Measurements from ENCODE around the gene PRKAA1. TPM values are rescaled to one million over a fixed set of nuclear protein-coding genes. Genes with fewer than 3 reads are reported as not detected.
A peak's percentile ranks its signal among the peaks of the same experiment; 100 is the strongest.
"Not testable (repeated sequence)": the region's sequence is repeated elsewhere in the genome, so short reads cannot be mapped to it uniquely, and the experiment has no call there.

Gene PRKAA1
- total and polyA plus RNA-seq, 4 donors, result 36.1 to 89.4 (median 61.8) TPM

GRCh38 chr5:40738502-40738901 is 59.7 kb downstream of the PRKAA1 start:
- no peak for DNase-seq (ENCODE audit: low read depth in 4 of 6, low spot score in 6 of 6)
- peaks cover 7% of the 10 kb centered on the region for H3K36me3 ChIP-seq (ENCODE audit: control insufficient read depth, insufficient read depth, low read length)

DNA sequence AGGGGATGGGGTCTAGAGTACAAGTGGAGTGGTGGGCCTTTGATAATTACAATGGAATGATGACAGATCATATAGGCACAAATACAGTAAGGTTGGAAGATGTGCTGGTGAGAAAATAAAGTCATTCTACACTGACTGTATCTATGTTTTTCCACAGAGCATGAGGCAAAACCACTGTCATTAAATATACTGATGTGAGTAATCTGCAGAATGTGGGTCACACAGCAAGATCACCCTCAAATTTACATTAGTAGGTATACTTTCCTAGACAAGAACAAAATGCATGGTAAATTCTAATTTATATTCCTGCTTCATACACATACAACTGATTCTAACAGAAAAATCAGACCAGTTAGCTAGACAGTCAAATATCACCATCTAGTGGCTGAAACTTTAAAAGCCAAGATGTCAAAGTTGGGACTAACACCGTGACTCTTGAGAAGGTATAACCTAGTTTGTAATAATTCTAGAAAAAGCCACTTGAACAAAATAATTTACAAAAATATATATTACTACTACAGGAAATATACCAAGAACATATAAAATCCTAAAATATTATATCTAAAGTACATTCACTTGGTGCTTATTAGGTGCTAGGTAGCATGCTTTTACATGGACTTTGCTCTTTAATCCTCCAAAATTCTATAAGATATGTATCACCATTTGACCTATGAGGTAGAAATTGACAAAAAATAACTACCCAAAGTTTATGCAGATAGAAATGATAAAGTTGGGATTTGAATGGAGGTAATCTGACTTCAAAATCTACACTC is 61.9 kb downstream of the PRKAA1 start:
- DNase-seq (ENCODE audit: low read depth in 4 of 6, low spot score in 6 of 6), result peak in 5 of 6 donors; percentile 26 to 85 (median 53)
- WGBS (ENCODE audit: insufficient coverage), result no CpG with 5 or more reads among the region's 1 CpG

More at GRCh38 chr5:40738502-40738901, 59.7 kb downstream of the PRKAA1 start:
- Histone ChIP-seq H3K4me3 (ENCODE audit: low read depth, low read length) (no peak overlapping the region), H3K4me1 (ENCODE audit: control insufficient read depth, insufficient read depth, low read length) (no peaks in the 10 kb centered on the region), H3K27ac (ENCODE audit: low read depth, low read length) (no peak overlapping the region), H3K27me3 (ENCODE audit: control insufficient read depth, insufficient read depth, low read length) (no peaks in the 10 kb centered on the region), H3K9me3 (ENCODE audit: control insufficient read depth, insufficient read depth, low read length) (no peaks in the 10 kb centered on the region)

DNA sequence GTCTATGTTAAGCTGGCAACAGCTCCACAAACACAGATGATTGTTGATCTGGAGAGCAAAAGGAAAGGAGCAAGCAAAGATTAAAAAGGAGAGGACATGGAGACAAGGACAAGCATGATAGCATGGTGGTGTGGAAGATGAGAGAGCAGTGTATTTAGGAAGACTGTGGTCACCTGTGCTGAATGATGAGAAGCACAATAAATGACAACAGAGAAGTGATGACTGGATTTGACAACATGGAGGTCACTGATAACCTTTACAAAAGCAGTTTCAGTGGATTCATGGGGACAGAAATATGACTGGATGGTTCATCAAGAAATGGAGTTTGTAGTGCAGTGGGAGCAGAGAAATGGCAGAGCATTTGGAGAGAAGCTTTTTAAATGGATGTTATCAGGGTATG is 62.6 kb downstream of the PRKAA1 start:
- Histone ChIP-seq H3K36me3 (ENCODE audit: control insufficient read depth, insufficient read depth, low read length) (no peaks in the 10 kb centered on the region), H3K27ac (ENCODE audit: low read depth, low read length) (no peak overlapping the region)

More for the DNA sequence above, 61.9 kb downstream of the PRKAA1 start:
- Histone ChIP-seq H3K4me1 (ENCODE audit: control insufficient read depth, insufficient read depth, low read length) (no peaks in the 10 kb centered on the region), H3K36me3 (ENCODE audit: control insufficient read depth, insufficient read depth, low read length) (peaks cover 1% of the 10 kb centered on the region), H3K27me3 (ENCODE audit: control insufficient read depth, insufficient read depth, low read length) (no peaks in the 10 kb centered on the region), H3K4me3 (ENCODE audit: low read depth, low read length) (no peak overlapping the region), H3K27ac (ENCODE audit: low read depth, low read length) (no peak overlapping the region), H3K9me3 (ENCODE audit: control insufficient read depth, insufficient read depth, low read length) (no peaks in the 10 kb centered on the region)

DNA sequence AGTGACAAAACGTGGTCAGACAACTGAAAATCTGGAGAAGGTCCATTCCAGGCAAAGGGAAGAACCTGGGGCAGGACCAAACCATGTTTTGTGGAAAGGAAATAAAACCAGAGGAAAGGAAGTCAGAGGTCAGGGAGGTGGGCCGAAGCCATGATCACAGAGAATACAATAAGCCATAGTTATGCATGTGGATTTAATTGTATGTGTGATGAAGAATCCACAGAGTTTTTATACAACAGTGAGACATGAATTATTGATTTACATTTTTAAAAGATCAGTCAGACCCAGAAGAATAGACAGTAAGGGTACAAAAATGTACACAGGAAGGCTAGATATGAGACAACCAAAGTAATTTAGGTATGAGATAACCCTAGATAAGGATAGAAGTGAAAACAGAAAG is 63.2 kb downstream of the PRKAA1 start:
- WGBS (ENCODE audit: insufficient coverage), result 70% methylated on average over 1 of the region's 2 CpGs

More for the DNA sequence above, 62.6 kb downstream of the PRKAA1 start:
- DNase-seq (ENCODE audit: low read depth in 4 of 6, low spot score in 6 of 6), result no peak
- H3K27me3 ChIP-seq (ENCODE audit: control insufficient read depth, insufficient read depth, low read length), result no peaks in the 10 kb centered on the region
- no peaks in the 10 kb centered on the region for H3K4me1 ChIP-seq (ENCODE audit: control insufficient read depth, insufficient read depth, low read length)
- no peak overlapping the region for H3K4me3 ChIP-seq (ENCODE audit: low read depth, low read length)
- no peaks in the 10 kb centered on the region for H3K9me3 ChIP-seq (ENCODE audit: control insufficient read depth, insufficient read depth, low read length)

GRCh38 chr5:40733879-40734563 is 64.2 kb downstream of the PRKAA1 start:
- Histone ChIP-seq H3K4me3 (ENCODE audit: low read depth, low read length) (no peak overlapping the region), H3K27ac (ENCODE audit: low read depth, low read length) (peak overlapping the region; percentile 43), H3K36me3 (ENCODE audit: control insufficient read depth, insufficient read depth, low read length) (no peaks in the 10 kb centered on the region), H3K27me3 (ENCODE audit: control insufficient read depth, insufficient read depth, low read length) (no peaks in the 10 kb centered on the region), H3K4me1 (ENCODE audit: control insufficient read depth, insufficient read depth, low read length) (no peaks in the 10 kb centered on the region), H3K9me3 (ENCODE audit: control insufficient read depth, insufficient read depth, low read length) (no peaks in the 10 kb centered on the region)
- DNase-seq (ENCODE audit: low read depth in 4 of 6, low spot score in 6 of 6), result peak in 1 of 6 donors; percentile 8
- WGBS (ENCODE audit: insufficient coverage), result 88% methylated on average over 1 of the region's 3 CpGs

More for the DNA sequence above, 63.2 kb downstream of the PRKAA1 start:
- H3K9me3 ChIP-seq (ENCODE audit: control insufficient read depth, insufficient read depth, low read length), result no peaks in the 10 kb centered on the region
- H3K27ac ChIP-seq (ENCODE audit: low read depth, low read length), result no peak overlapping the region
- no peak for DNase-seq (ENCODE audit: low read depth in 4 of 6, low spot score in 6 of 6)
- no peak overlapping the region for H3K4me3 ChIP-seq (ENCODE audit: low read depth, low read length)
- no peaks in the 10 kb centered on the region for H3K4me1 ChIP-seq (ENCODE audit: control insufficient read depth, insufficient read depth, low read length)
- no peaks in the 10 kb centered on the region for H3K36me3 ChIP-seq (ENCODE audit: control insufficient read depth, insufficient read depth, low read length)
- H3K27me3 ChIP-seq (ENCODE audit: control insufficient read depth, insufficient read depth, low read length), result no peaks in the 10 kb centered on the region

GRCh38 chr5:40733434-40733833 is 64.7 kb downstream of the PRKAA1 start:
- H3K27ac ChIP-seq (ENCODE audit: low read depth, low read length), result no peak overlapping the region

GRCh38 chr5:40722497-40722911 is 75.7 kb downstream of the PRKAA1 start:
- H3K4me1 ChIP-seq (ENCODE audit: control insufficient read depth, insufficient read depth, low read length); H3K27ac ChIP-seq (ENCODE audit: low read depth, low read length); H3K36me3 ChIP-seq (ENCODE audit: control insufficient read depth, insufficient read depth, low read length); H3K27me3 ChIP-seq (ENCODE audit: control insufficient read depth, insufficient read depth, low read length); DNase-seq (ENCODE audit: low read depth in 4 of 6, low spot score in 6 of 6); H3K4me3 ChIP-seq (ENCODE audit: low read depth, low read length); H3K9me3 ChIP-seq (ENCODE audit: control insufficient read depth, insufficient read depth, low read length): not testable (repeated sequence)
- 95% methylated on average over 36 of the region's 37 CpGs for WGBS (ENCODE audit: insufficient coverage)

More at GRCh38 chr5:40733434-40733833, 64.7 kb downstream of the PRKAA1 start:
- WGBS (ENCODE audit: insufficient coverage), result no CpG with 5 or more reads among the region's 2 CpGs
- Histone ChIP-seq H3K27me3 (ENCODE audit: control insufficient read depth, insufficient read depth, low read length) (no peaks in the 10 kb centered on the region), H3K9me3 (ENCODE audit: control insufficient read depth, insufficient read depth, low read length) (no peaks in the 10 kb centered on the region), H3K36me3 (ENCODE audit: control insufficient read depth, insufficient read depth, low read length) (no peaks in the 10 kb centered on the region), H3K4me3 (ENCODE audit: low read depth, low read length) (no peak overlapping the region), H3K4me1 (ENCODE audit: control insufficient read depth, insufficient read depth, low read length) (no peaks in the 10 kb centered on the region)
- DNase-seq (ENCODE audit: low read depth in 4 of 6, low spot score in 6 of 6), result no peak

GRCh38 chr5:40720069-40720468 is 78.1 kb downstream of the PRKAA1 start:
- Histone ChIP-seq H3K27me3 (ENCODE audit: control insufficient read depth, insufficient read depth, low read length) (no peaks in the 10 kb centered on the region), H3K36me3 (ENCODE audit: control insufficient read depth, insufficient read depth, low read length) (peaks cover 8% of the 10 kb centered on the region), H3K27ac (ENCODE audit: low read depth, low read length) (no peak overlapping the region), H3K9me3 (ENCODE audit: control insufficient read depth, insufficient read depth, low read length) (no peaks in the 10 kb centered on the region), H3K4me1 (ENCODE audit: control insufficient read depth, insufficient read depth, low read length) (no peaks in the 10 kb centered on the region), H3K4me3 (ENCODE audit: low read depth, low read length) (no peak overlapping the region)
- DNase-seq (ENCODE audit: low read depth in 4 of 6, low spot score in 6 of 6), result no peak

DNA sequence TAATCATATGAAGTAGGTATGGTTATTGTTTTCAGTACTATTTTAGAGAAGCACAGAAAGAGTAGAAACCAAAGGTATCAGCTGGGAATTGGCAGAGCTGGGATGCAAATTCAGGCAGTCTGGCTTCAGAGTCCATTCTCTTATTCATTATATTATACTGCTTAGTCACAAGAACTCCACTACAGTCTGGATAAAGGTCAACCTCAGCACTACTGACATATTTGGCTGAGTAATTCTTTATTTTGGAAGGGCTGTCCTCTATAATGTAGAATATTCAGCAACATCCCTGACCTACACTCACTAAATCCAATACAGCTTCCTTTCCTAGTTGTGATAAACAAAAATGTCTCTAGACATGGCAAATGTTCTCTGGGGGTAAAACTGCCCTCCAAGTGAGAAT is 80.9 kb downstream of the PRKAA1 start:
- Histone ChIP-seq H3K9me3 (ENCODE audit: control insufficient read depth, insufficient read depth, low read length) (no peaks in the 10 kb centered on the region), H3K4me1 (ENCODE audit: control insufficient read depth, insufficient read depth, low read length) (no peaks in the 10 kb centered on the region), H3K27me3 (ENCODE audit: control insufficient read depth, insufficient read depth, low read length) (no peaks in the 10 kb centered on the region), H3K27ac (ENCODE audit: low read depth, low read length) (no peak overlapping the region), H3K4me3 (ENCODE audit: low read depth, low read length) (no peak overlapping the region), H3K36me3 (ENCODE audit: control insufficient read depth, insufficient read depth, low read length) (peaks cover 3% of the 10 kb centered on the region)
- no peak for DNase-seq (ENCODE audit: low read depth in 4 of 6, low spot score in 6 of 6)

DNA sequence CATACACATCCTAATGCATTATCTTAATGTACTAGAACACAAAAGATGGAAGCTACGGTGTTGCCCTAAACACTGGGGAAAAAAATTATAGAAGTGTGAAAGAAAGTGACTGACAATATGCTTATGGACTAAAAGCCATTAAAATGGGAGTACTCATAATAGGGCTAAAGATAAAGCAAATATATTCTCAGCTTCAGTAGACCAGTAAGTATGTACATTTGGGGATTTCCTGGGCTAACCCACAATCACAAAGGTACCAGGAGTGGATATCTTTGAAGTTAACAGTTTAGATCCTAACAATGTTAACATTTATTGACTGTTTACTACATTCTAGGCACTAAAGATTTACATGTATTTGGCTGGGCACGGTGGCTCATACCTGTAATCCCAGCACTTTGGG is 81.6 kb downstream of the PRKAA1 start:
- WGBS (ENCODE audit: insufficient coverage), result no CpG with 5 or more reads among the region's 2 CpGs
- H3K27ac ChIP-seq (ENCODE audit: low read depth, low read length), result no peak overlapping the region
- DNase-seq (ENCODE audit: low read depth in 4 of 6, low spot score in 6 of 6), result no peak

More for the DNA sequence above, 81.6 kb downstream of the PRKAA1 start:
- H3K4me3 ChIP-seq (ENCODE audit: low read depth, low read length), result no peak overlapping the region
- H3K27me3 ChIP-seq (ENCODE audit: control insufficient read depth, insufficient read depth, low read length), result no peaks in the 10 kb centered on the region
- no peaks in the 10 kb centered on the region for H3K9me3 ChIP-seq (ENCODE audit: control insufficient read depth, insufficient read depth, low read length)
- no peaks in the 10 kb centered on the region for H3K4me1 ChIP-seq (ENCODE audit: control insufficient read depth, insufficient read depth, low read length)
- H3K36me3 ChIP-seq (ENCODE audit: control insufficient read depth, insufficient read depth, low read length), result no peaks in the 10 kb centered on the region
